Nucleus accumbens (tissue), 56 donors: ENCODE results near the gene YARS1.

Experiments used
- DNase-seq, 56 donors: peaks; one replicate each; lab custom pipeline; 2025; lab: John Stamatoyannopoulos, UW

YARS1 gene

GRCh38 chr1:32817159-32817814, at the start of gene YARS1, which contains the start of gene S100PBP:
TSS of gene YARS1 (minus strand) at chr1:32817358. CDS start at chr1:32817244, 114 bp downstream.
TSS of gene S100PBP (plus strand) at chr1:32817653. CDS start at chr1:32826100, 8,447 bp downstream.
- peak; percentile 73 to 100 (median 99) for DNase-seq

- DNase-seq = no peak
Measured at GRCh38 chr1:32865639-32866405, 48.7 kb upstream of the YARS1 start.

GRCh38 chr1:32864375-32865019, 47.3 kb upstream of the YARS1 start:
- no peak for DNase-seq

GRCh38 chr1:32863881-32864245, 46.7 kb upstream of the YARS1 start:
- no peak for DNase-seq

- DNase-seq = no peak
Measured at GRCh38 chr1:32863218-32863880, 46.2 kb upstream of the YARS1 start.

- DNase-seq = peak in 1 of 56 donors; percentile 22
Measured at GRCh38 chr1:32861904-32862695, 44.9 kb upstream of the YARS1 start.

- DNase-seq = no peak
Measured at GRCh38 chr1:32860566-32860965, 43.4 kb upstream of the YARS1 start.

- DNase-seq = no peak
Measured at GRCh38 chr1:32859915-32860314, 42.8 kb upstream of the YARS1 start.

- peak in 7 of 56 donors; percentile 18 to 42 (median 38) for DNase-seq
Measured at GRCh38 chr1:32858791-32859190, 41.6 kb upstream of the YARS1 start.

- no peak for DNase-seq
Measured at GRCh38 chr1:32858136-32858535, 41.0 kb upstream of the YARS1 start.

- no peak for DNase-seq
Measured at GRCh38 chr1:32855861-32856617, 38.9 kb upstream of the YARS1 start.

GRCh38 chr1:32848354-32849063, 31.4 kb upstream of the YARS1 start:
- no peak for DNase-seq

- no peak for DNase-seq
Measured at GRCh38 chr1:32831878-32832277, 14.7 kb upstream of the YARS1 start.

GRCh38 chr1:32830092-32830852, 13.1 kb upstream of the YARS1 start:
- no peak for DNase-seq

- DNase-seq = no peak
Measured at GRCh38 chr1:32828341-32828740, 11.2 kb upstream of the YARS1 start.

- peak in 5 of 56 donors; percentile 12 to 30 (median 23) for DNase-seq
Measured at GRCh38 chr1:32825181-32825580, 8.0 kb upstream of the YARS1 start.

- DNase-seq = peak in 9 of 56 donors; percentile 12 to 29 (median 16)
Measured at GRCh38 chr1:32818804-32819541, 1.8 kb upstream of the YARS1 start.
